HG02798 (cell line): ENCODE results near the gene ST8SIA6.

Source experiments
- ATAC-seq: cut with Tn5 transposase; IDR thresholded peaks from one replicate; pipeline ENCODE4 v1.9.1; 2021; ENCODE audit warnings: mild to moderate bottlenecking; ENCODE audit not compliant: unreplicated experiment, poor library complexity

ST8SIA6 gene

GRCh38 chr10:17396004-17396403 lies 58.4 kb downstream of the ST8SIA6 start:
- no peak for ATAC-seq

GRCh38 chr10:17394854-17395253 lies 59.5 kb downstream of the ST8SIA6 start:
- no peak for ATAC-seq

GRCh38 chr10:17387861-17388503 lies 66.4 kb downstream of the ST8SIA6 start:
- no peak for ATAC-seq

- no peak for ATAC-seq
Observed at GRCh38 chr10:17386616-17387075, 67.7 kb downstream of the ST8SIA6 start.

GRCh38 chr10:17386021-17386420 lies 68.4 kb downstream of the ST8SIA6 start:
- no peak for ATAC-seq

GRCh38 chr10:17385066-17385465 lies 69.3 kb downstream of the ST8SIA6 start:
- no peak for ATAC-seq

- no peak for ATAC-seq
Observed at GRCh38 chr10:17383801-17384555, 70.4 kb downstream of the ST8SIA6 start.

- no peak for ATAC-seq
Observed at GRCh38 chr10:17381502-17382142, 72.8 kb downstream of the ST8SIA6 start.

GRCh38 chr10:17380888-17381287 lies 73.5 kb downstream of the ST8SIA6 start:
- ATAC-seq = no peak

- no peak for ATAC-seq
Observed at GRCh38 chr10:17380016-17380415, 74.4 kb downstream of the ST8SIA6 start.

- no peak for ATAC-seq
Observed at GRCh38 chr10:17379151-17379690, 75.2 kb downstream of the ST8SIA6 start.

GRCh38 chr10:17375936-17376584 lies 78.3 kb downstream of the ST8SIA6 start:
- no peak for ATAC-seq

GRCh38 chr10:17368708-17369272 lies 85.6 kb downstream of the ST8SIA6 start:
- ATAC-seq = no peak

GRCh38 chr10:17366705-17367104 lies 87.7 kb downstream of the ST8SIA6 start:
- ATAC-seq = no peak

- no peak for ATAC-seq
Observed at GRCh38 chr10:17365402-17365801, 89.0 kb downstream of the ST8SIA6 start.

- ATAC-seq = no peak
Observed at GRCh38 chr10:17358461-17358860, 95.9 kb downstream of the ST8SIA6 start.

GRCh38 chr10:17357781-17358180 lies 96.6 kb downstream of the ST8SIA6 start:
- ATAC-seq = no peak

- no peak for ATAC-seq
Observed at GRCh38 chr10:17356820-17357219, 97.6 kb downstream of the ST8SIA6 start.

GRCh38 chr10:17354781-17355180 lies 99.6 kb downstream of the ST8SIA6 start:
- ATAC-seq = no peak

GRCh38 chr10:17353568-17354300 lies 100.7 kb downstream of the ST8SIA6 start:
- no peak for ATAC-seq
